ENCODE data around the gene TMUB1.

Gene TMUB1

GRCh38 chr7:151079199-151079910, 3.9 kb downstream of the TMUB1 start:
- no peak for DNase-seq (ENCODE audit: low read depth)
- TF ChIP-seq CTCF (IDR thresholded peaks at IDR 0.05; ENCODE audit: control insufficient read depth, extremely low read depth, insufficient read depth), result no peak

GRCh38 chr7:151078233-151079040, 4.9 kb downstream of the TMUB1 start:
- H3K4me3 ChIP-seq (ENCODE audit: low read depth, low read length), result no peak overlapping the region
- no peak for TF ChIP-seq CTCF (IDR thresholded peaks at IDR 0.05; ENCODE audit: control insufficient read depth, extremely low read depth, insufficient read depth)
- no peak for DNase-seq (ENCODE audit: low read depth)

More at GRCh38 chr7:151079199-151079910, 3.9 kb downstream of the TMUB1 start:
- H3K4me3 ChIP-seq (ENCODE audit: low read depth, low read length), result peak overlapping the region; percentile 83

- no peak overlapping the region for H3K4me3 ChIP-seq (ENCODE audit: low read depth, low read length)
- no peak for TF ChIP-seq CTCF (IDR thresholded peaks at IDR 0.05; ENCODE audit: control insufficient read depth, extremely low read depth, insufficient read depth)
- DNase-seq (ENCODE audit: low read depth), result no peak
Observed at GRCh38 chr7:151077705-151078232, 5.5 kb downstream of the TMUB1 start.

- DNase-seq (ENCODE audit: low read depth), result no peak
- no peak overlapping the region for H3K4me3 ChIP-seq (ENCODE audit: low read depth, low read length)
- peak; percentile 21; the same call in 1 of the 2 replicates for TF ChIP-seq CTCF (IDR thresholded peaks at IDR 0.05; ENCODE audit: control insufficient read depth, extremely low read depth, insufficient read depth)
Observed at GRCh38 chr7:151076863-151077704, 6.2 kb downstream of the TMUB1 start.

- H3K4me3 ChIP-seq (ENCODE audit: low read depth, low read length), result no peak overlapping the region
- no peak for TF ChIP-seq CTCF (IDR thresholded peaks at IDR 0.05; ENCODE audit: control insufficient read depth, extremely low read depth, insufficient read depth)
- DNase-seq (ENCODE audit: low read depth), result no peak
Observed at GRCh38 chr7:151075978-151076426, 7.3 kb downstream of the TMUB1 start.

- DNase-seq (ENCODE audit: low read depth), result no peak
- TF ChIP-seq CTCF (IDR thresholded peaks at IDR 0.05; ENCODE audit: control insufficient read depth, extremely low read depth, insufficient read depth), result no peak
- no peak overlapping the region for H3K4me3 ChIP-seq (ENCODE audit: low read depth, low read length)
Observed at GRCh38 chr7:151075662-151075971, 7.7 kb downstream of the TMUB1 start.
